Measurements from ENCODE around the gene DOK7.

DOK7 gene

DNA sequence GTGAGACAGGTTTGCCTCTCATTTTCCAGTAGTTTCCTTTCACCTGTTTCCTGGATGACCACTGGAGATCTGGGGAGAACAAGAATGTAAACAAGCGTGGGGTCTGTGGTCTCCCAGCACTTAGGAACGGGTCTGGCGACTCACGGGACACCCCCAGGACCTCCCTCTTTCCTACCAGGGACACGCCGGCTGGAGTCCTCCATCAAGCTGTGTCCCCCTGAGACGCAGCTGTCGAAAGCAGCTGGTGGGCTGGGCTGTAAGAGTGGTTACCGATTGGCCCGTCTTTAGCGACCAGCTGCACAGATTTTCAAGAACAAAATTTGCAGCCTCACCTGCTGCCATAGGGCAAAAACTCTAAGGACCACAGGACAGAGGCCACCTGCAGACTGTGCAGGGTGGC, 57.2 kb downstream of the DOK7 start:
- TF ChIP-seq PPARA (CRISPR knock-in tag; IDR thresholded peaks at IDR 0.05; ENCODE audit: borderline replicate concordance) (no peak), CSDC2 (CRISPR knock-in tag; IDR thresholded peaks at IDR 0.05) (no peak), ARNTL (CRISPR knock-in tag; IDR thresholded peaks at IDR 0.05; ENCODE audit: borderline replicate concordance, low read depth) (no peak), ZC3H10 (CRISPR knock-in tag; IDR thresholded peaks at IDR 0.05) (no peak), ESRRG (CRISPR knock-in tag; IDR thresholded peaks at IDR 0.05) (no peak), SNAI2 (CRISPR knock-in tag; IDR thresholded peaks at IDR 0.05) (no peak), ZFP3 (CRISPR knock-in tag; IDR thresholded peaks at IDR 0.05) (no peak), TOX (CRISPR knock-in tag; IDR thresholded peaks at IDR 0.05; ENCODE audit: borderline replicate concordance) (no peak), TCF4 (CRISPR knock-in tag; IDR thresholded peaks at IDR 0.05; ENCODE audit: borderline replicate concordance) (no peak), ZNF8 (CRISPR knock-in tag; IDR thresholded peaks at IDR 0.05) (no peak), BACH2 (CRISPR knock-in tag; IDR thresholded peaks at IDR 0.05; ENCODE audit: borderline replicate concordance) (no peak), ZNF565 (CRISPR knock-in tag; conservative IDR thresholded peaks at IDR 0.05; ENCODE audit: low read depth) (no peak), ZFP30 (CRISPR knock-in tag; IDR thresholded peaks at IDR 0.05) (no peak), RARB (CRISPR knock-in tag; IDR thresholded peaks at IDR 0.05) (no peak), ZNF70 (CRISPR knock-in tag; IDR thresholded peaks at IDR 0.05) (no peak), OSR1 (CRISPR knock-in tag; IDR thresholded peaks at IDR 0.05) (no peak), PATZ1 (CRISPR knock-in tag; IDR thresholded peaks at IDR 0.05; ENCODE audit: borderline replicate concordance) (no peak)
- TF ChIP-seq, protein P1, sequence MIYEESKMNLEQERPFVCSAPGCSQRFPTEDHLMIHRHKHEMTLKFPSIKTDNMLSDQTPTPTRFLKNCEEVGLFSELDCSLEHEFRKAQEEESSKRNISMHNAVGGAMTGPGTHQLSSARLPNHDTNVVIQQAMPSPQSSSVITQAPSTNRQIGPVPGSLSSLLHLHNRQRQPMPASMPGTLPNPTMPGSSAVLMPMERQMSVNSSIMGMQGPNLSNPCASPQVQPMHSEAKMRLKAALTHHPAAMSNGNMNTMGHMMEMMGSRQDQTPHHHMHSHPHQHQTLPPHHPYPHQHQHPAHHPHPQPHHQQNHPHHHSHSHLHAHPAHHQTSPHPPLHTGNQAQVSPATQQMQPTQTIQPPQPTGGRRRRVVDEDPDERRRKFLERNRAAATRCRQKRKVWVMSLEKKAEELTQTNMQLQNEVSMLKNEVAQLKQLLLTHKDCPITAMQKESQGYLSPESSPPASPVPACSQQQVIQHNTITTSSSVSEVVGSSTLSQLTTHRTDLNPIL (CRISPR knock-in tag; IDR thresholded peaks at IDR 0.05; ENCODE audit: low read depth), result no peak
- TF ChIP-seq, protein P2, sequence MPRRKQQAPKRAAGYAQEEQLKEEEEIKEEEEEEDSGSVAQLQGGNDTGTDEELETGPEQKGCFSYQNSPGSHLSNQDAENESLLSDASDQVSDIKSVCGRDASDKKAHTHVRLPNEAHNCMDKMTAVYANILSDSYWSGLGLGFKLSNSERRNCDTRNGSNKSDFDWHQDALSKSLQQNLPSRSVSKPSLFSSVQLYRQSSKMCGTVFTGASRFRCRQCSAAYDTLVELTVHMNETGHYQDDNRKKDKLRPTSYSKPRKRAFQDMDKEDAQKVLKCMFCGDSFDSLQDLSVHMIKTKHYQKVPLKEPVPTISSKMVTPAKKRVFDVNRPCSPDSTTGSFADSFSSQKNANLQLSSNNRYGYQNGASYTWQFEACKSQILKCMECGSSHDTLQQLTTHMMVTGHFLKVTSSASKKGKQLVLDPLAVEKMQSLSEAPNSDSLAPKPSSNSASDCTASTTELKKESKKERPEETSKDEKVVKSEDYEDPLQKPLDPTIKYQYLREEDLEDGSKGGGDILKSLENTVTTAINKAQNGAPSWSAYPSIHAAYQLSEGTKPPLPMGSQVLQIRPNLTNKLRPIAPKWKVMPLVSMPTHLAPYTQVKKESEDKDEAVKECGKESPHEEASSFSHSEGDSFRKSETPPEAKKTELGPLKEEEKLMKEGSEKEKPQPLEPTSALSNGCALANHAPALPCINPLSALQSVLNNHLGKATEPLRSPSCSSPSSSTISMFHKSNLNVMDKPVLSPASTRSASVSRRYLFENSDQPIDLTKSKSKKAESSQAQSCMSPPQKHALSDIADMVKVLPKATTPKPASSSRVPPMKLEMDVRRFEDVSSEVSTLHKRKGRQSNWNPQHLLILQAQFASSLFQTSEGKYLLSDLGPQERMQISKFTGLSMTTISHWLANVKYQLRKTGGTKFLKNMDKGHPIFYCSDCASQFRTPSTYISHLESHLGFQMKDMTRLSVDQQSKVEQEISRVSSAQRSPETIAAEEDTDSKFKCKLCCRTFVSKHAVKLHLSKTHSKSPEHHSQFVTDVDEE (CRISPR knock-in tag; IDR thresholded peaks at IDR 0.05), result no peak
- ATAC-seq, result no peak

DNA sequence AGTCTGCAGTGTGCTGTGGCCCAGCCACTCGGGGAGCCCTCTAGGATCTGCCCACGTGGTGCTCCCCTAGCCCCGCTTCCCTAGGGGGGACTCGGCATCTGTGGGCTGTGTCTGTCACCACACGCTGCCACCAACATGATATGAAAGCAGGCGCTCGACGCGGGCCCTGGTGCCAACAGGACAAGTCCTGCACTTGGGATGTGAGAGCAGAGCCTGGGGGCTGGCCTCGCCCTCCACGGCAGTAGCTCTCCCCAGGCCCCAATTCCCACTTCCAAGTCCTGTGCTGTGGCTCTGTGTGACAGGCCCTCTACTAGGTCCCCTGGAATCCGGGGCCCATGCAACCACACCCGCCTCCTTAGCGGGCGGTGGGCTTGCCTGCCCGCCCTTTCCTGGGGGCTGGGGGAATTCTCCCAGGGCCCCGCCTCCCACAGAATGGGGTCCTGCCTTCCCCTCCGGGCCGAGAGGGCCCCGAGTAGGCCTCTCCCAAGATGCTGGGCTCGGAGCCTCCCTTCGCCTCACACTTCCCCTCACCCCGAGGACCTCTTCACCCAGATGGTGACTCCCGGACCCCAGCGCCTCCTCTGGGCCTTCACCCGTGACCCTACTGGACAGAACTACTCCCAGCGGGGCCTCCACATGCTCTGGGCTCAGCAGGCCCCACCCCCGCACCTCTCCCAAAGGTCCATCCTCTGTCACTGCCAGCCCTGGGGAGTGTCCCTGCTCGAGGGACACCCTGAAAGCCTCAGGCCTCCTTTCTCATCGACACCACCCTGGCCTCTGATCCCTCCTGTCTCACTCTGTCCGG, 57.9 kb downstream of the DOK7 start:
- no peak for ATAC-seq
- TF ChIP-seq, protein P2 (CRISPR knock-in tag; IDR thresholded peaks at IDR 0.05), result no peak
- no peak for TF ChIP-seq ARNTL (CRISPR knock-in tag; IDR thresholded peaks at IDR 0.05; ENCODE audit: borderline replicate concordance, low read depth)
- no peak for TF ChIP-seq CSRNP3 (CRISPR knock-in tag; IDR thresholded peaks at IDR 0.05)
- TF ChIP-seq TCF4 (CRISPR knock-in tag; IDR thresholded peaks at IDR 0.05; ENCODE audit: borderline replicate concordance), result no peak
- no peak for TF ChIP-seq GLIS3 (CRISPR knock-in tag; IDR thresholded peaks at IDR 0.05)
- no peak for TF ChIP-seq ZFP3 (CRISPR knock-in tag; IDR thresholded peaks at IDR 0.05)
- no peak for TF ChIP-seq PATZ1 (CRISPR knock-in tag; IDR thresholded peaks at IDR 0.05; ENCODE audit: borderline replicate concordance)
- TF ChIP-seq, protein P3, sequence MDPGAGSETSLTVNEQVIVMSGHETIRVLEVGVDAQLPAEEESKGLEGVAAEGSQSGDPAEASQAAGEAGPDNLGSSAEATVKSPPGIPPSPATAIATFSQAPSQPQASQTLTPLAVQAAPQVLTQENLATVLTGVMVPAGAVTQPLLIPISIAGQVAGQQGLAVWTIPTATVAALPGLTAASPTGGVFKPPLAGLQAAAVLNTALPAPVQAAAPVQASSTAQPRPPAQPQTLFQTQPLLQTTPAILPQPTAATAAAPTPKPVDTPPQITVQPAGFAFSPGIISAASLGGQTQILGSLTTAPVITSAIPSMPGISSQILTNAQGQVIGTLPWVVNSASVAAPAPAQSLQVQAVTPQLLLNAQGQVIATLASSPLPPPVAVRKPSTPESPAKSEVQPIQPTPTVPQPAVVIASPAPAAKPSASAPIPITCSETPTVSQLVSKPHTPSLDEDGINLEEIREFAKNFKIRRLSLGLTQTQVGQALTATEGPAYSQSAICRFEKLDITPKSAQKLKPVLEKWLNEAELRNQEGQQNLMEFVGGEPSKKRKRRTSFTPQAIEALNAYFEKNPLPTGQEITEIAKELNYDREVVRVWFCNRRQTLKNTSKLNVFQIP (CRISPR knock-in tag; IDR thresholded peaks at IDR 0.05; ENCODE audit: borderline replicate concordance, low read depth), result no peak
- no peak for TF ChIP-seq TOX (CRISPR knock-in tag; IDR thresholded peaks at IDR 0.05; ENCODE audit: borderline replicate concordance)
- TF ChIP-seq ZNF565 (CRISPR knock-in tag; conservative IDR thresholded peaks at IDR 0.05; ENCODE audit: low read depth), result no peak
- TF ChIP-seq ZFP30 (CRISPR knock-in tag; IDR thresholded peaks at IDR 0.05), result no peak
- TF ChIP-seq ZNF70 (CRISPR knock-in tag; IDR thresholded peaks at IDR 0.05), result no peak
- TF ChIP-seq PPARA (CRISPR knock-in tag; IDR thresholded peaks at IDR 0.05; ENCODE audit: borderline replicate concordance), result no peak
- no peak for TF ChIP-seq ESRRG (CRISPR knock-in tag; IDR thresholded peaks at IDR 0.05)
- no peak for TF ChIP-seq ZC3H10 (CRISPR knock-in tag; IDR thresholded peaks at IDR 0.05)
- TF ChIP-seq ISL1 (CRISPR knock-in tag; IDR thresholded peaks at IDR 0.05), result no peak
- no peak for TF ChIP-seq RARB (CRISPR knock-in tag; IDR thresholded peaks at IDR 0.05)
- no peak for TF ChIP-seq SNAI2 (CRISPR knock-in tag; IDR thresholded peaks at IDR 0.05)
